Keratinocyte (primary cell): ENCODE data around the gene CD164L2. TPM values are rescaled to one million over a fixed set of nuclear protein-coding genes. Genes with fewer than 3 reads are reported as not detected.
A peak's percentile ranks its signal among the peaks of the same experiment; 100 is the strongest.

ENCODE experiments used
- DNase-seq: peaks from one replicate; pipeline ENCODE4 v3.0.0-alpha.2; 2011; ENCODE audit warnings: low read depth, missing footprints, low spot score
- FAIRE-seq: peaks from 2 replicates; lab custom pipeline; 2011; peaks lifted over from hg19 to GRCh38; lab: Jason Lieb, UNC
- H2AFZ ChIP-seq: 2 replicates; pipeline ENCODE4 v1.6.0; 2012; ENCODE audit warnings: low read length, control low read depth, inconsistent platforms; ENCODE audit not compliant: control insufficient read depth
- H3K27ac ChIP-seq: 2 replicates; pipeline ENCODE4 v1.5.1; 2011; ENCODE audit warnings: low read length; ENCODE audit not compliant: control insufficient read depth, insufficient read depth
- H3K27me3 ChIP-seq: 3 replicates; pipeline ENCODE4 v1.6.0; 2011; ENCODE audit warnings: low read length; ENCODE audit not compliant: control insufficient read depth, insufficient read depth; ENCODE audit errors: extremely low read depth
- H3K36me3 ChIP-seq, 2 experiments: 2 replicates in 1 of 2; 3 replicates in 1 of 2; pipeline ENCODE4 v1.5.1; 2011; ENCODE audit warnings: low read length in 2 of 2, mild to moderate bottlenecking in 1 of 2; ENCODE audit not compliant: control insufficient read depth in 2 of 2, insufficient read depth in 2 of 2; ENCODE audit errors: extremely low read depth in 1 of 2
- H3K4me1 ChIP-seq: 3 replicates; pipeline ENCODE4 v1.5.1; 2011; ENCODE audit warnings: low read length; ENCODE audit not compliant: control insufficient read depth, insufficient read depth; ENCODE audit errors: extremely low read depth
- H3K4me2 ChIP-seq: 3 replicates; pipeline ENCODE4 v1.6.0; 2011; ENCODE audit warnings: low read depth, low read length; ENCODE audit not compliant: control insufficient read depth, insufficient read depth; ENCODE audit errors: extremely low read depth
- H3K4me3 ChIP-seq, 3 experiments: fragments of 200-600 bp in 1 of 3; sonication (generic) in 1 of 3; 2 replicates in 2 of 3; 3 replicates in 1 of 3; pipeline ENCODE4 v1.5.1; 2011 to 2016; ENCODE audit warnings: low read length in 3 of 3, mild to moderate bottlenecking in 3 of 3, control low read depth in 2 of 3, inconsistent platforms in 1 of 3, low read depth in 1 of 3, mixed read lengths in 1 of 3, mixed run types in 1 of 3, moderate library complexity in 1 of 3; ENCODE audit not compliant: control insufficient read depth in 2 of 3, insufficient read depth in 2 of 3; ENCODE audit errors: extremely low read depth in 1 of 3
- H3K79me2 ChIP-seq: 2 replicates; pipeline ENCODE4 v1.6.0; 2012; ENCODE audit warnings: low read length; ENCODE audit not compliant: control insufficient read depth, insufficient read depth
- H3K9ac ChIP-seq: 3 replicates; pipeline ENCODE4 v1.6.0; 2011; ENCODE audit warnings: low read length; ENCODE audit not compliant: control insufficient read depth, insufficient read depth; ENCODE audit errors: extremely low read depth
- H3K9me1 ChIP-seq: 3 replicates; pipeline ENCODE4 v1.6.0; 2011; ENCODE audit warnings: low read length; ENCODE audit not compliant: control insufficient read depth, insufficient read depth; ENCODE audit errors: extremely low read depth
- H3K9me3 ChIP-seq: 2 replicates; pipeline ENCODE4 v1.5.1; 2012; ENCODE audit warnings: low read depth, low read length; ENCODE audit not compliant: control insufficient read depth
- H4K20me1 ChIP-seq: 3 replicates; pipeline ENCODE4 v1.6.0; 2011; ENCODE audit warnings: low read length; ENCODE audit not compliant: control insufficient read depth, insufficient read depth; ENCODE audit errors: extremely low read depth
- CTCF ChIP-seq, 3 experiments: IDR thresholded peaks in 1 of 3; conservative IDR thresholded peaks in 1 of 3; optimal IDR thresholded peaks in 1 of 3; 2 replicates in 2 of 3; 3 replicates in 1 of 3; pipeline versions ENCODE3 to v1.5.1; 2011; ENCODE audit warnings: low read length in 3 of 3, mild to moderate bottlenecking in 3 of 3, moderate library complexity in 2 of 3, control low read depth in 1 of 3, inconsistent platforms in 1 of 3; ENCODE audit not compliant: insufficient read depth in 2 of 3; ENCODE audit errors: extremely low read depth in 1 of 3
- EZH2 ChIP-seq: IDR thresholded peaks from one replicate; pipeline ENCODE4 v1.6.1; 2012; ENCODE audit warnings: inconsistent platforms, mild to moderate bottlenecking, low read length, moderate library complexity
- dilution Hi-C: fragments of 300-500 bp; cut with MboI; formaldehyde crosslinking; loops from one replicate; pipeline ENCODE4 v1.7.0; 2020; ENCODE audit warnings: low sequenced_read_pairs; ENCODE audit not compliant: extremely low pct_ligation_motif_present
- polyA plus RNA-seq, 5 experiments: library from polyadenylated mRNA; depleted of rRNA in 3 of 5; stranded (reverse) in 3 of 5; stranded (forward) in 1 of 5; unstranded in 1 of 5; fragments of >200 nt; gene quantifications; 1 replicate in 1 of 5; 2 replicates in 3 of 5; 3 replicates in 1 of 5; pipeline versions ENCODE4 v1.2.1 to v1.2.3, GENCODE V29; 2011 to 2012; ENCODE audit warnings: missing spikeins in 2 of 5, low read depth in 1 of 5, low replicate concordance in 1 of 5

The CD164L2 gene
- polyA plus RNA-seq, 1 donor (not counting 4 experiments of a cell fraction or from before 2014, with no cell fraction given): 2.7 TPM

DNA sequence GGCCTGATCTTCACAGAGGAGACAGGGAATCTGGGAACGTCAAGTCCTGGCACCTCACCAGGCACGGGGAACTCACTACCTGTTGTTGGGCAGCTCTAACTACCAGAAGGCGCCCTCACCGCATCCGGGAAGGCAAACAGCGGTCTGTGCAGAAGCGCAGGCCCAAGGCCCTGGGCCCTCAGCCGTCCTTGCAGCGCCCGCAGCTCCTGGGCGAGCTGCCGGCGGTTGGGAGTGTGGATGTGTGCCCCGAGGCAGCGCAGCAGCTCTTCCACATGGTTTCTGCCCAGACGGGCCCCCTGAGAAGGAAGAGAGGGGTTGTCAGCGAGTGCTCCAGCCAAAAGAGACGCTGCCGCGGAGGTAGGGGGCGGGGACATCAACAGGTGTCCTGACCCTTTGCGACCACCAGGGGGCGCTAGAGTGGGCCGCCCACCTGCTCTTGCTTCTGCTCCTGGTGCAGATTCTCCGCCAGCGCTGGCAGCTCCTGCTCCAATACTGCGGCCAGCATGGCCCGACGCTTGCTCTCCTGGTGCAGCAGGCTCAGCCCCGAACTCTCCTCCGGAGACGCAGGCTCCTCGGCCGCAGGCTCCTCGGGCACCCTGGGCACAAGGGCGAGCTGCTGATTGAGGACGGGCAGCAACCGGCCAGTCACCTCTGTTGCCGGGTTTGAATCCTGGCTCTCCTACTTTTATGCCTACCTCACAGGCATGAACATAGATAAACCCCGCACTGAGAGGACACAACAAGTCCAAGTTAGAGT is 25.7 kb downstream of the CD164L2 start:
- Histone ChIP-seq H3K4me3 (no peak overlapping the region), H3K4me2 (peak overlapping the region; percentile 37), H3K79me2 (no peaks in the 10 kb centered on the region), H3K4me1 (peaks cover 6% of the 10 kb centered on the region), H3K9me3 (no peaks in the 10 kb centered on the region), H3K27me3 (no peaks in the 10 kb centered on the region), H3K9ac (peak overlapping the region; percentile 15), H4K20me1 (peaks cover 3% of the 10 kb centered on the region), H3K27ac (no peak overlapping the region), H3K9me1 (no peaks in the 10 kb centered on the region), H3K36me3 (peaks cover 21 to 39% of the 10 kb centered on the region in 2 experiments), H2AFZ (no peak overlapping the region)
- FAIRE-seq (no peak), DNase-seq (no peak)
- TF ChIP-seq EZH2 (no peak), CTCF (optimal IDR thresholded peaks at IDR 0.05 in 1 of 3, IDR thresholded peaks at IDR 0.05 in 1 of 3, conservative IDR thresholded peaks at IDR 0.05 in 1 of 3; ENCODE audit: extremely low read depth in 1 of 3, insufficient read depth in 2 of 3, low read length in 3 of 3) (peak; percentile 77 to 98 (median 94))
- dilution Hi-C loops: no loop called here

GRCh38 chr1:27356619-27357280 is 26.4 kb downstream of the CD164L2 start:
- H2AFZ ChIP-seq: no peak overlapping the region
- DNase-seq (no peak), FAIRE-seq (no peak)
- H3K36me3 ChIP-seq: peaks cover 17 to 35% of the 10 kb centered on the region in 2 experiments
- no peaks in the 10 kb centered on the region for H3K9me1 ChIP-seq
- no peak overlapping the region for H3K4me3 ChIP-seq
- H3K9me3 ChIP-seq: no peaks in the 10 kb centered on the region
- H3K4me1 ChIP-seq: peaks cover 6% of the 10 kb centered on the region
- no peak overlapping the region for H3K27ac ChIP-seq
- H3K27me3 ChIP-seq: no peaks in the 10 kb centered on the region
- H4K20me1 ChIP-seq: peaks cover 3% of the 10 kb centered on the region
- peak overlapping the region; percentile 15 for H3K9ac ChIP-seq
- H3K4me2 ChIP-seq: no peak overlapping the region
- no peaks in the 10 kb centered on the region for H3K79me2 ChIP-seq
- peak in 1 of 3 experiments; percentile 42 for TF ChIP-seq CTCF (optimal IDR thresholded peaks at IDR 0.05 in 1 of 3, IDR thresholded peaks at IDR 0.05 in 1 of 3, conservative IDR thresholded peaks at IDR 0.05 in 1 of 3; ENCODE audit: extremely low read depth in 1 of 3, insufficient read depth in 2 of 3, low read length in 3 of 3)
- TF ChIP-seq EZH2: no peak
- dilution Hi-C loops: no loop called here
